HT1080 (cell line): ENCODE measurements around the gene MYDGF. TPM values are rescaled to one million over a fixed set of nuclear protein-coding genes. Genes with fewer than 3 reads are reported as not detected.
"Not testable (repeated sequence)": the region's sequence is repeated elsewhere in the genome, so short reads cannot be mapped to it uniquely, and the experiment has no call there.

Source experiments
- DNase-seq: peaks from one replicate; pipeline ENCODE4 v3.0.0-alpha.2; 2015; ENCODE audit warnings: low read depth
- total RNA-seq: library from RNA; depleted of rRNA; stranded (reverse); fragments of >200 nt; shearing (Covaris generic); gene quantifications from 2 replicates; pipeline ENCODE4 v1.2.3, GENCODE V29; 2014

MYDGF gene
- total RNA-seq, 1 experiment from 2014 or later, result 76.3 TPM

DNA sequence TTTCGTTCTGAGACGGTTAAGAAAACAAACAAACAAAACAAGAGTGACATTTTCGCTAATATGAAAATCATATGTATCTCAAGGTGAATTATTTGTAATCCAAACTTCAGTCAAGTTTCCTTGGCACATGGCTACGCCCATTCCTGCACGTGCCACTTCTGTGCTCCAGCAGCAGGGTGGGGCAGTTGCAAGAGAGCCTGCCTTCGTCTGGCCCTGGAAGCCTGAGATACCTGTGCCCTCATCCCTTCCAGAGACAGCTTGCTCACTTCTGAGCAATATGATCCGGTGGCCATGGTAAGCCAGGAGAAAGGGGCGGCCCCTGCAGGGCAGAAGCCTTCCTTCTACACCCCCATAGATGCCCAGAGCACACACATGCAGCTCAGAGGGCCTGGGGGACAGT lies 31.4 kb upstream of the MYDGF start:
- no peak for DNase-seq

DNA sequence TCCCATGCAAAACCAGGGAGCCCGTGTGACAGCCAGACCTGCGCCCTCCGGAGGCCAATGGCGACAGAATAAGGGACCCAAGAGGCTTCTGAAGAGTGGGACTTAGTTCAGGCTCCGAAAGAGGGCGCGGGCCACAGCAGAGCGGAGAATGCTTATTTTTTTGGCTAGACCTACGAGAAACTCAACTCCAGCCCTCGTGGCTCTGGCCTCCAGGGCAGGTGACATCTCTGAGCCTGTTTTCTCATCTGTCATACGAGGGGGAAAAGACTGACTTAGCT lies 30.5 kb upstream of the MYDGF start:
- no peak for DNase-seq

DNA sequence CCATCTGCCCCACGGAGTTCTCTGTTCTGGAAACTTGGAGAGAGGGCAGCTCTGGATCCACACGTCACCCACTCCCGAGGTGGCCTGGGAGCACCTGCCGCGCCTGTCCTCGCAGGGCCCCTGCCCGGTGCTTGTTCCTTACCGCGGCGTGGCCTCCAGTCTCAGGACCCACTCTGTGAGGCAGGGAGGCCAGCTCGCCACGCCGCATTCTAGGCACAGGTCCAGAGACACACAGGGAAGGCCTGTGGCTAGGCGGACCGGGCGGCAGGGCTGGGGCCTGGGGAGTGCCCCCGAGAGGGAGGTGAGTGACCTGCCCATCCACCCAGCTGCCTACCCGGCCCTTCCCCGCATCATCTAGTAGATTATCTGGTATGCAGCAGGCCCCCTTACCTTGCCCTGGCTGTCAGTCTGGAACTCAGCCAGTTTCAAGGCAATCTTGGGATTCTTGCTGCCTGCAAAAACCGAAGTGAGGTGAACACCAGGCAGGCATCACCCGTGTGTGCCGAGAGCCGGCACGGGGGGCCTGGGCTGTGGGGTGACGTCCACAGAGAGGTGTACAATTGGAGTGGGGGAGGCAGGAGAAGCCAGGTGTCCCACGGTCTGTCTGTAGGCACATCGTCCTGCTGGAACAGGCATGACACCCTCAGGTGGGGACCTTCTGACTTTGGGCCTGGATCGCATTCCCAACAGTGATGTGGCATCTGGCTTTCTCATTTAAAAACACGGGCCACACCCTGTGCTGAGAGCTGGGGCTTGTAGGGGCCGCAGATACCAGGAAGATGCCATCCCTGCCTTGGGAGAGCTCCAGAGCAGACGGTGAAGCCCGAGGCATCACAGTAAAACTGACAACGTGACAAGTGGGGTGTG lies 29.9 kb upstream of the MYDGF start:
- DNase-seq, result no peak

DNA sequence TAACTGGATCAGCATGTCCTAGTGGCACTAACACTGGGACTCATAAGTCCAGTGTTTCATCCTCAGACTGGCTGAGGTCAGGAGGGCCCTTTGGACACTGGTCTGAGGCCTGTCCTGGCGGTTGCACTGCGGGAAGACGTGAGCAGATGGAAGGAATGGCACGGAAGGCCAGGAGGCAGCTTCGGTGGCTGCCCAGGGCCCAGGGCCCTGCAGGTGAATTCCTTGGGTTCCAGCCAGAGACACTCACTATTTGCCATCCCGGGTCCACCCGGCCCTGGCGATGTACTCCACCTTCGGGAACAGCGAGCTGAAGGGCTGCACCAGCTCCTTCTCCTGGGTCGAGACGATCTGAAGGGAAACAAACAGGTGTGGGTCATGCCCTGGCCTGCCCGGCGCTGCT lies 27.2 kb upstream of the MYDGF start:
- no peak for DNase-seq

DNA sequence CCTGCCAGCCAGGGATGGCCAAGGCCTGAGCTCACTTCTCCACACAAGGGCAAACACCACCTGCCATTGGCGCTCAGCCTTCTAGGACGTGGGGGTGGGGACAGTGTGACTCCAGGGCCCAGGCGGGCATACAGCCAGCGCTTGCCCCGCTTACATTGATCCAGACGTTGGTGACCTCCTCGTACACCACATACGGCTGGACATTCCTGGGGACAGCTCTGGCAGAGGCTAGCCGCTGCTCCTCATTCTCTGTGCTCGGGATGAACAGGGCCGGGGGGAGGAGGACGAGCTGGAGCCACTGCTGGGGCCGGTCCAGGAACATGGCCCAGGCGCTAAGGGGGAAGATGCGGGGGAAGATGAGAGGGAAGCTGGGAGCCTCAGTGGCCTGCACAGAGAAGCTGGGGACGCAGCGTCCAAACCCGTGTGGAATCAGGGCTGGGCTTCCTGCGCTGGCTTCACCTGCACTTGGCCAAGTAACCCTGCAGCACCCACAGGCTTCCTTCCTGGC lies 25.1 kb upstream of the MYDGF start:
- no peak for DNase-seq

DNA sequence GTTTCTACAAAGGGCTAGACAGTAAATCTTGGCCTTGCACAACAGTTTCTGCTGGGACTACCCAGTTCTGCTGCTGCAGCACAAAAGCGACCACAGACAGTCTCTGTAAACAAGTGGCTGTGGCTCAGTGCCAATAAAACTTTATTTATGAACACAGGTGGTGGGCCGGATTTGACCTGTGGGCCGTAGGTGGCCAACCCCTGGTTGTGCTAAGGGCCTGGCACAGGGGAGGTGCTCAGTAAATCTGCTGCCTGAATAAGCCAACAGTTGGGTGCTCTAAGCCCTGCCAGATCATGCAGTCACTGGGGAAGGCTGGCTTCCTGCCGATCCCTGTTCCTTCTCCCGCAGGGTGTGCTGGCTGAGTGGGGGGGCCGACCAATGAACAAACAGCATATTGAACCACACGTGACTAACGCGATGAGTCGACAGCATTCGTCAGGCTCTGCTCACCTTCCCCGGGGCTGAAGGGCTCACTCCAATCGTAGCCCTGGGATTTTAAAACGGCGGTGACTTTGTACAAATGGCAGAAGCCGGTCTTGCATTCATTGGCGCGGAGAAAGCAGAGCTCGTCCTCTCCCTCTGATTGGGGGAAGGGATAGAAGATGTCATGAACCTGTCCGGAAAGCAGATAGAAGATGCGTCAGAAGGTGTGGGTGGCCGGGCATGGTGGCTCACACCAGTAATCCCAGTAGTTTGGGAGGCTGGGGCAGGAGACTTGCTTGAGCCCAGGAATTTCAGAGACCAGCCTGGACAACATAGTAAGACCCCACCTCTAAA lies 24.3 kb upstream of the MYDGF start:
- DNase-seq, result peak; percentile 96

DNA sequence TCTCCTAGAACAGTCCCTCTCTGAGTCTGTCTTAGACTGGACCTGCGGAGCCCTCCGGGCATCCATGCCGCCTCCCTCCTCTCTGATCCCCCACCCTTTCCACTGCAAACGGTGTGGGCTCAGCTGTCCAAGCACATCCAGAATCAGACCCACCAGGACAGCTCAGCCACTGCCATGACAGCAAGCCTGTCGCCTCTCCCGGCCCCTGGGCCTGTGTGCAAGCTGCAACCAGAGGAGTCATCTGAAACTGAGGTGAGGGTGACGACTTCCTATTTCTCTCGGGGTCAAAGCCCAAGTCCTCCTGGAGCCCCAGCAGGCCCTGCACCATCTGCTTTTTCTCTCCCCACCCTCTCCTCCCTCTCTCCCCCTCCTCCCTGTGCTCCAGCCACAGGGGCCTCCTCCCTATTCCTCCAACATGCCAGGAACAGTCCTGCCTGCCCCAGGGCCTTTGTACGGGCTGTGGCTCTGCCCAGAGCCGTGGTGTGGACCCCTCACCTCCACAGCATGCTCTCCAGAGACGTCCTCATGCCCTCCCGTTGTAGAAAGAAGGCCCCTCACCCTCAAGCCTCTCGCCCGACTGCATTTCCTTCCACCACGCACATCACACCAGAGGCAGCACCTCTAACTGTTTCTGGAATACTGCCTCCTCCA lies 23.5 kb upstream of the MYDGF start:
- DNase-seq, result no peak

DNA sequence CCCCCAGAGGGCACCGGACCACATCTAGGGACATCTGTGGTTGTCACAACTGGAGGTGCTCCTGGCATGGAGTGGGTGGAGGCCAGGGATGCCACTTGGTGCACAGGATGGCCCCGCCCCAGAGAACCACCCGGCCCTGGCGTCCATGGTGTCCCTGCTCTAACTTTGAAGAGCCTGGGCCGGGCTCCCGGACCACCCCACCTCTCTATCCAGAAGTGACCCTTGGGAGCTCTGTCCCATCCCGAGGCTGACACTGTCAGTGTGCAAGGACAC lies 22.9 kb upstream of the MYDGF start:
- DNase-seq, result no peak

DNA sequence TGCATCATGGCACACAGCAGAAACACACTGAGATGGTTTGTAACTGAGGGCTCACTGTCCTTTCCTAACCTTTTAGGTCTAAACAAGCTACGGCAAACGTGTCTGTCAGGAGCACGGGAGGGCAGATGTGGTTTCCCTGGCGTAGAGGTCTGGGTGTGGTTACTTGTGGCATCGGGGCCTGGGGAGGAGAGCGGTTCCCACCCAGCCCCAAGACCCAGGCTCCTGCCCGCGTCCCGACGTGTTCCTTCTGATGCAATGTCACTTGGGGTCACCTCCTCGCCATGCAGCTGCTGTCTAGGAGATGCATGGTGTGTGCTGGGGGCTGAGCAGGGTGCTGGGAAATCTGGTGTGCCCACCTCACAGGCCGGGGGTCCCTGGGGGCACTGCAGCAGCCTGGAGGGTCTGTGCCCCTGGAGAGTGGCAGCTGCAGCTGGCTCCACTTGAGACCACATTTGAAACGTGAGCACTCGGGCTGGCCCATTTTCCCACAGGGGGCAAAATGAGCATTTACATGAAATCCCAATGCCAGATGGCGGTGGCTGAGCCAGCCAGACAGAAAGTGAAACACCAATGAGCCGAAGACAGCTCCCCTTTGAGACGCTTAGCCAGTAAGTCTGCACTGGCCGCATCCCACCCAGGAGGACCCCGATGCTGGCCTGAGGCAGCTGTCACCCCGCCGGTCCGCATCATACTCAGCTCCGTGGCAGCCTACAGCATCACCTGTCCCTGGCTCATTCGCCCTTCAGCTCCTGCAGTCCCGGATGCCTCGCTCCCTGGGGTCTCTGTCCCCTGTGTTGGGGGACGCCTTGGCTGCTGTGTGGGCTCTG lies 22.3 kb upstream of the MYDGF start:
- DNase-seq, result no peak

DNA sequence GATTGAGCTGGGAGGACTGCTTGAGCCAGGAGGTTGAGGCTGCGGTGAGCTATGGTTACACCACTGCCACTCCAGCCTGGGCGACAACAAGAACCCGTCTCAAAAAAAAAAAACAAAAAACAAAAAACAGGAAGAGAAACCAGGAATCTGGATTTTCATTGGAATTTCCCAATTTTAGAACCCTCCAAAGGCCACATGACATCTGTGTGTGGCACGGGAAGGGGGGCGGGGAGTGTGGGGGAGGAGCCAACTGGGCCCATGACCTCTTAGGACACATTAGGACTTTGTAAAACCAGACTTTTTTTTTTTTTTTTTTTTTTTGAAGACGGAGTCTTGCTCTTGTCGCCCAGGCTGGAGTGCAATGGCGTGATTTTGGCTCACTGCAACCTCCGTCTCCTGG lies 21.2 kb upstream of the MYDGF start:
- DNase-seq, result no peak

DNA sequence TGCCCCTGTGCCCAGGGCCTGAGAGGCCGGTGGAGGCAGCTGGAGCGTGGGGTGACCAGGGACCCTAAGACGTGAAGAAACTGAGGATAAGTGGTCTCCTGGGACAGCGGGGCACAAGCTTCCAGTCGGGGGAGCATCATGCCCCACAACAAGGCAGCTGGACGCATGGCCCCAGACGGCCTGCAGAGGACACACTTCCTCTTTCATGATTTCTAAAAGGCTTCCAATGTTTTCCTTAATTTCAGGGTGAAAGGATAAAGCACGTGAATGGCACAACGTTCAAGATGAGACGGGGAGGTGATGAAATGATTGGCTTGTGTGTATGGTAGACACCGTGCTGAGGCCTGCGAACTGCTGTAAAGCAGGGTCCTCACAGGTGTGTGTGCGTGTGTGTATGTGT lies 20.2 kb upstream of the MYDGF start:
- DNase-seq, result no peak

DNA sequence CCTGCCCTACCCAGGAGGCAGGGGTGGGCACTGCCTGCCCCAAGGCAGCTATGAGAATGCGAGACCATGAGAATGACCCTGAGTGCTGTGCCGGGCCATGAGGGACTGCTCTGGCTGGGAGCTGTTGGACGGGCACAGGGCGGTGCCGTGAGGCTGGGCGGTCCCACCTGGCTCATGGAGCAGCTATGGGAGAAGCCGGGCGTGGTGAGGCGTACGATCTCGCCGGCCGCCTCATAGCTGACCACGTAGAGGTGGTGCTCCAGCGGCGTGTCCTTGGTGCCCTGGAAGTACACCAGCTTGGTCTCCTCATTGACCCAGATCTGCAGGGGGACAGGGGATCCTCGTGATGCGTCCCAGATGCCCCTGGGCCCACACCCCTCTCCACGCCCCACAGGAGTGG lies 19.3 kb upstream of the MYDGF start:
- no peak for DNase-seq

DNA sequence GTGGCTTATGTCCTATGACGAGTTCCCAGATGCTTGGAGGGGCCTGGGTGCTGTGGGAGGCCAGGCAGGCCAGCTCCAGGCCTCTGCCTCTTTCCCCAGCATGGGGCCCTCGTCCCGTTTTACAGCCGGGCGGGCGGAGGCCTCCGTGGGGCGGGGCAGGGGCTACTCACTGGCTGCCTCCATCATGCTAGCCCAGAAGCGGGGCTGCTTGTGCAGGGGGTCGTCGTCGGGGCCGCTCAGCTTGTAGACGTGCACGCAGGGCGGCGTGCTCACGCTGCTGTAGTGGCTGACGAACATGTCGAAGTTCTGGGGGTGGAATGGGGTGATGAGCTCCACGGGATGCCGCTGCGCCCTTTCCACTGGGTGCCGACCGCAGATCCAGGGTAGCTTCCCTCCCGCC lies 18.4 kb upstream of the MYDGF start:
- no peak for DNase-seq

DNA sequence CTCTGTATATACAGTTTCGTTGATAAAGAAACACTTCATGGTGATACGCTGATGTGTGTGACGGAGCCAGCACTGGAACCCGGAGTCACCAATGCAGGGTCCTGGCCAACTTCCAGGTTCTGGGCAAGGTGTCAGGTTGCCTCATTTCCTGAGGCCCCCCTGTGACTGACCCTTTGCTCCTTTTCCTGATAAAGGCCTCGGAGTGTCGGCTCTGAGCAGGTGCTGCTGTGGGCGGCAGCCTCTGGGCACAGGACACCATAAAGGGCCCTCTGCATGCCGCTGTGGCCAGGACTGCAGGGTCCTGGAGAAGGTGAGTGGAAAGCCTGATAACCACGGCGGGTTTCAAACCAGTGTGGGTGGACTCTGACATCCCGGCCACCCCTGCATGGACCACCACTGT lies 17.3 kb upstream of the MYDGF start:
- no peak for DNase-seq

DNA sequence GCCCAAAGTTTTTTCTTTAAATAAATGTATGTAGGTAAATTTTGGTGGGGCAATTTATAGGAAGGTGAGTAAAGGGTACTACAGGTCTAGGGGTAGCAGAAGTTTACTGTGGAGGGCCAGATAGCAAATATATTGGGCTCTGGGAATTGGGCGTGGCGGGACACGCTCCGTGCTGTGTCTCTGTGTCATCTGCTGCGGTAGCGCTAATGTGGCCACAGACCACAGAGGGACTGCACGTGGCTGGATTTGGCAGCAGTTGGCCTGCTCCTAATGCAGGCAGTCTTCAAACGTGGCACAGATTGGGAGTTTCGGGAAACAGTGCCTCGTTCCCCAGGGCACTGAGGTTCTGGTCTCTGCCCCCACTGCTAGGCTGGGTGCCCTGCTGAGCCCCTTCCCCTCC lies 16.6 kb upstream of the MYDGF start:
- DNase-seq, result no peak

DNA sequence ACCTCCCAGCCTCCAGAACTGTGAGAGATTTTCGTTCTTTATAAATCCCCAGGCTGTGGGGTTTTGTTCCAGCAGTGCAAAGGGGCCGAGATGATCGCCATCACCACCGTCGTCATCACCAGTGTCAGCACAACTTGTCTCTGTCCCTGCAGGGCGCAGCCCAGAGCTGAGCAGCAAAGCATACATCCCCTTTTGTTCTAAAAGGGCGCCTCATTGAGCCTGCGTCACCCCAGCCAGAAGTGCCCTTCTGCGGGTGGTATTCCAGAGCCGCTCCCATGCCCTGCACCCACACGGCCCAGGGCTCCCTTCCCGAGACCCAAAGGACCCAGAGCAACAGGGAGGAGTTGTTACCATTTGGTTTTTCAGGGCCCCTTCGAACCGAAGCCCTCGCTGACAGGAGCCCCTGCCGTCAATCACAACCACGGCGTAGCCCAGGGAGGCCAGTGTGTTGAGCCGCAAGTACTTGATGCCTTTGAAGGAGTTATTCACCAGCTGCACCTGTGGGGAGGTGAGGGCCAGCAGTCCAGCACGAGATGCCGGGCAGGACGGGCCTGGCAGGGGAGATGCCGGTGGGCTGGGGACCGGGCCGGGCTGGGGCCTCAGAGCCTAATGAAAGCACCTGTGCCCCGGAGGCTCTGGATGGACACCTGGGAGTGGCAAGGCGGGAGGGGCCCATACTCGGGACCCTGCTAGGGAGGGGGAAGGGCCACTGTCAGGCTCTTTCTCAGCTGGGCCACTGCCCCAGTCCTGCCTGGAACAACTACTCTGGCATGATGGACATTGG lies 14.4 kb upstream of the MYDGF start:
- no peak for DNase-seq

DNA sequence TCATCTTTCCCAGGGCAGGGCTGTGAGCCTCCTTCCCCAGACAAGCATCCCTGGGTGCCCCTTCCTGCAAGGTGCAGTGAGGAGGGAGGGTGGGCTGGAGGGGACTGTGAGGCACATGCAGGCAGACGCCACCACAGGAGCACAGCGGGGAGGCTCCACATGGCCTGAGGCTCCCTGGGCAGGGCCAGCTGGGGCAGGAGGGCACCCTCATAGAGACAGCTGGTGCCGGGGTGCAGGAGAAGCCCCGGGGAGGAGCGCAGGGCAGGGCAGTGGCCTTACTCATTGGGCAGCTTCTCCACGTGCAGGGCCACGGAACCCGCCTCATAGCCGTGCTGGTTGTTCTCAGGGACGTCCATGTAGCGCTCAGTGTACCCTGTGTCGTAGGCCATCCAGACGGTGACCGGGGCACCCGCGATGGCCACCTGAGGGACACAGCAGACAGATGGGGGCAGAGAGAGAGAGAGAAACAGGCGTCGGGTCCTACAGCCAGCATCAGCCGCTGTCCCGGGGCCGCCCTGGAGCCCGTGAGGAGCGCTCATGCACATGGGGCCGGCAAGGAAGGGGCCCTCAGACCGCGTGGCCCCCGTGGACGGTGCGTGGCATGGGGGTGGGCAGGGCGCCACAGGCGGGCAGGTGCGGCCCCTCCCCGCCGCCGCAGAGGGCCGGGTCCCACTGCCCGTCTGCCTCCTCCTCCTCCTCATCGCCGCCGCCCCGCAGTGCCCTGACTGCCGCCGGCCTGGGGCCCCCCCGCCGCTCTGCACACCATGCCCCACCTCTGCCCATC lies 12.5 kb upstream of the MYDGF start:
- DNase-seq, result no peak

DNA sequence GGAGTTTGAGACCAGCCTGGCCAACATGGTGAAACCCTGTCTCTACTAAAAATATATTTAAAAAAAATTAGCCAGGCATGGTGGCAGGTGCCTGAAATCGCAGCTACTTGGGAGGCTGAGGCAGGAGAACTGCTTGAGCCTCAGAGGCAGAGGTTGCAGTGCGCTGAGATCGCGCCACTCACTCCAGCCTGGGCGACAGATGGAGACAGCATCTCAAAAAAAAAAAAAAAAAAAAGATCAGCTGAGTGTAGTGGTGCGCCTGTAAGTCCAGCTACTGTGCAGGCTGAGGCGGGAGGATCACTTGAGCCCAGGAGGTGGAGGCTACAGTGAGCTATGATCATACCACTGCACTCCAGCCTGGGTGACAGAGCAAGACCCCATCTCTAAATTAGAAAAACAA lies 9.9 kb upstream of the MYDGF start:
- DNase-seq, result not testable (repeated sequence)

DNA sequence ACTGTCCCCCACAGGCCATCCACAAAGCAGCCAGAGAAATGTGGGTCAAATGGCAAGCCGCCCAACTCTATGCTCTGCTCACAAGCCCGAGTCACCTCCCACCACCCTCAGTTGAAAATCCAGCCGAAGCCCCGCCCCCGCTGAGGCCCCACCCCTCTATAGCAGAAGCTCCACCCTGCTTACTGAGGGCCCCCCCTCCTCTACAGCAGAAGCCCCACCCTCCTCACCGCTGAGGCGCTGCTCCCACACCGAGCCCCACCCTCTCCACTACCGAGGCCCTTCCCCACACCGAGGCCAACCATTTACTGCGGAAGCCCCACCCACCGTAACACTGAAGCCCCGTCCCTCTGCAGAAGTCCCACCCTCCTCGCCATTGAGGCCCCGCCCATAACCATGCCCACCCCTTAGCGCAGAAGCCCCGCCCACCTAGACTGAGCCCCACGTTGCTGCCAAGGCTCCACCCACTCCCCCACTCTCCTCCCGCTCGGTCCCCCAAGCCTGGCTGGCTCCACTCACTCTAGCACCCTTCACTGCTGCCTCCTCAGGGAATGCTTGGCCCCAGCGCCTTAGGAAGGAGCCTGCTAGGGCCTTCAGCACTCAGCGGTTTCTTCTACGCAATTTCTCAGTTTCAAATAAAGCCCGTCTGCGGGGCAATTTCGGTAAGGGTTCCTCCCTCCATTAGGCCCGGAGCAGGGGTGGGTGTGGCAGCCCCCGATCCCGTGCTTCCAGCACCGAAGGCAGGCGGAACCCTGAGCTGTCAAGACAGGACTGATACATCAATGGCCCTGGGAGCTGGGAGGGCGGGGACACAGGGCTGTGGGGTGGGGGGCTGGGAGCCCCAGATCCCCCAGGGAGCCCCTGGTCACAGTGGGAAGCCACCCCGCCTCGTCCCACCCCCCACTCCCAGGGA lies 9.0 kb upstream of the MYDGF start:
- no peak for DNase-seq
